ENCODE results near the gene POU6F2.

DNA sequence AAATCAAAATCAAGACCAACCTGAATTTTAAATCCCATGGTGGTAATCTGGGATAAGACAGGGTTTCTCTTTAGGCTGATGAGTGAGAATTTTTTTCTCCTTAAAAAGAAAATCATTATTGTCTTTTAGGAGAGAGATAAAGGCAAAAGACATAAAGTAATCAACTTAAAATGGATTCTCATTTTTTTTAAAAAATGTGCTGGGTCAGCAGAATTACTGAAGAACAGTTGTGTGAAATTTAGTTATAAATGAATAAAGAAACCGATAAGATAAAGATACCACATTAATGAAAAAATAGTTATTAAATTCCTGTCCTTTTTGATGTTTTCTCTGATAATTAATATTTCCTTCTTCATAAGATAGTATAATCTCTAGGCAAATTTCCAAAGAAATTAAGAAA, 427.2 kb downstream of the POU6F2 start:
- TF ChIP-seq, protein P1, sequence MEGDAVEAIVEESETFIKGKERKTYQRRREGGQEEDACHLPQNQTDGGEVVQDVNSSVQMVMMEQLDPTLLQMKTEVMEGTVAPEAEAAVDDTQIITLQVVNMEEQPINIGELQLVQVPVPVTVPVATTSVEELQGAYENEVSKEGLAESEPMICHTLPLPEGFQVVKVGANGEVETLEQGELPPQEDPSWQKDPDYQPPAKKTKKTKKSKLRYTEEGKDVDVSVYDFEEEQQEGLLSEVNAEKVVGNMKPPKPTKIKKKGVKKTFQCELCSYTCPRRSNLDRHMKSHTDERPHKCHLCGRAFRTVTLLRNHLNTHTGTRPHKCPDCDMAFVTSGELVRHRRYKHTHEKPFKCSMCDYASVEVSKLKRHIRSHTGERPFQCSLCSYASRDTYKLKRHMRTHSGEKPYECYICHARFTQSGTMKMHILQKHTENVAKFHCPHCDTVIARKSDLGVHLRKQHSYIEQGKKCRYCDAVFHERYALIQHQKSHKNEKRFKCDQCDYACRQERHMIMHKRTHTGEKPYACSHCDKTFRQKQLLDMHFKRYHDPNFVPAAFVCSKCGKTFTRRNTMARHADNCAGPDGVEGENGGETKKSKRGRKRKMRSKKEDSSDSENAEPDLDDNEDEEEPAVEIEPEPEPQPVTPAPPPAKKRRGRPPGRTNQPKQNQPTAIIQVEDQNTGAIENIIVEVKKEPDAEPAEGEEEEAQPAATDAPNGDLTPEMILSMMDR (IDR thresholded peaks at IDR 0.05), result no peak
- TF ChIP-seq, protein P2, sequence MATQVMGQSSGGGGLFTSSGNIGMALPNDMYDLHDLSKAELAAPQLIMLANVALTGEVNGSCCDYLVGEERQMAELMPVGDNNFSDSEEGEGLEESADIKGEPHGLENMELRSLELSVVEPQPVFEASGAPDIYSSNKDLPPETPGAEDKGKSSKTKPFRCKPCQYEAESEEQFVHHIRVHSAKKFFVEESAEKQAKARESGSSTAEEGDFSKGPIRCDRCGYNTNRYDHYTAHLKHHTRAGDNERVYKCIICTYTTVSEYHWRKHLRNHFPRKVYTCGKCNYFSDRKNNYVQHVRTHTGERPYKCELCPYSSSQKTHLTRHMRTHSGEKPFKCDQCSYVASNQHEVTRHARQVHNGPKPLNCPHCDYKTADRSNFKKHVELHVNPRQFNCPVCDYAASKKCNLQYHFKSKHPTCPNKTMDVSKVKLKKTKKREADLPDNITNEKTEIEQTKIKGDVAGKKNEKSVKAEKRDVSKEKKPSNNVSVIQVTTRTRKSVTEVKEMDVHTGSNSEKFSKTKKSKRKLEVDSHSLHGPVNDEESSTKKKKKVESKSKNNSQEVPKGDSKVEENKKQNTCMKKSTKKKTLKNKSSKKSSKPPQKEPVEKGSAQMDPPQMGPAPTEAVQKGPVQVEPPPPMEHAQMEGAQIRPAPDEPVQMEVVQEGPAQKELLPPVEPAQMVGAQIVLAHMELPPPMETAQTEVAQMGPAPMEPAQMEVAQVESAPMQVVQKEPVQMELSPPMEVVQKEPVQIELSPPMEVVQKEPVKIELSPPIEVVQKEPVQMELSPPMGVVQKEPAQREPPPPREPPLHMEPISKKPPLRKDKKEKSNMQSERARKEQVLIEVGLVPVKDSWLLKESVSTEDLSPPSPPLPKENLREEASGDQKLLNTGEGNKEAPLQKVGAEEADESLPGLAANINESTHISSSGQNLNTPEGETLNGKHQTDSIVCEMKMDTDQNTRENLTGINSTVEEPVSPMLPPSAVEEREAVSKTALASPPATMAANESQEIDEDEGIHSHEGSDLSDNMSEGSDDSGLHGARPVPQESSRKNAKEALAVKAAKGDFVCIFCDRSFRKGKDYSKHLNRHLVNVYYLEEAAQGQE (IDR thresholded peaks at IDR 0.05; ENCODE audit: insufficient read depth in 1 of 2, low read depth in 2 of 2, low read length in 1 of 2), result no peak
- no peak for TF ChIP-seq SIN3A (IDR thresholded peaks at IDR 0.05; ENCODE audit: borderline replicate concordance, insufficient read depth, low read depth, low read length)
